ENCODE data around the gene FER.

DNA sequence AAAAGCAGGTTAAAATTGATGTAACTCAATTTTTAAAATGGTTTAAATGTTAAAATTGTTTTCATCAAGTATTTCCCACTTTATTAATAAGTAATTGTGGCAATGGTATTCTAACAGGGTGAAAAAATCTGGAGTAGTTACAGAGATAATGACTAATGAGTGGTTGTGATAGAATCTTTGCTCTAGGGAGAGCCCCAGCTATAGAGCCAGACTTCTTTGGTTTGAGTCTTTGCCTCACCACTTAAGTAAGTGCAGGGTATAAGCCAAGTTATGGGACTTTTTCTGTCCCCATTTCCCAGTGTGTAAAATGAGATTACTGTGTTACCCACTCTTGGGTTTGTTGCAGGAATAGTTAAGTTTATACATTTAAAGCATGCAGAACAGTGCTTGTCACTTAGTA is 158.1 kb downstream of the FER start:
- TF ChIP-seq, protein P1, sequence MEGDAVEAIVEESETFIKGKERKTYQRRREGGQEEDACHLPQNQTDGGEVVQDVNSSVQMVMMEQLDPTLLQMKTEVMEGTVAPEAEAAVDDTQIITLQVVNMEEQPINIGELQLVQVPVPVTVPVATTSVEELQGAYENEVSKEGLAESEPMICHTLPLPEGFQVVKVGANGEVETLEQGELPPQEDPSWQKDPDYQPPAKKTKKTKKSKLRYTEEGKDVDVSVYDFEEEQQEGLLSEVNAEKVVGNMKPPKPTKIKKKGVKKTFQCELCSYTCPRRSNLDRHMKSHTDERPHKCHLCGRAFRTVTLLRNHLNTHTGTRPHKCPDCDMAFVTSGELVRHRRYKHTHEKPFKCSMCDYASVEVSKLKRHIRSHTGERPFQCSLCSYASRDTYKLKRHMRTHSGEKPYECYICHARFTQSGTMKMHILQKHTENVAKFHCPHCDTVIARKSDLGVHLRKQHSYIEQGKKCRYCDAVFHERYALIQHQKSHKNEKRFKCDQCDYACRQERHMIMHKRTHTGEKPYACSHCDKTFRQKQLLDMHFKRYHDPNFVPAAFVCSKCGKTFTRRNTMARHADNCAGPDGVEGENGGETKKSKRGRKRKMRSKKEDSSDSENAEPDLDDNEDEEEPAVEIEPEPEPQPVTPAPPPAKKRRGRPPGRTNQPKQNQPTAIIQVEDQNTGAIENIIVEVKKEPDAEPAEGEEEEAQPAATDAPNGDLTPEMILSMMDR (IDR thresholded peaks at IDR 0.05; ENCODE audit: low read depth, low read length, poor library complexity, severe bottlenecking), result no peak
- no peak for TF ChIP-seq EZH2phosphoT487 (IDR thresholded peaks at IDR 0.05; ENCODE audit: borderline replicate concordance, low read length)
